ENCODE results near the gene ENGASE. TPM values are rescaled to one million over a fixed set of nuclear protein-coding genes. Genes with fewer than 3 reads are reported as not detected.

Gene ENGASE
- total RNA-seq, 2 experiments from 2014 or later, result 42.5 to 43.4 TPM

GRCh38 chr17:79093270-79093669 is 18.6 kb downstream of the ENGASE start:
- Mint-ChIP-seq H3K36me3 (no peaks in the 10 kb centered on the region), H3K9me3 (no peaks in the 10 kb centered on the region), H3K4me3 (no peak overlapping the region), H3K4me1 (ENCODE audit: low read depth) (peaks cover 2% of the 10 kb centered on the region), H3K27ac (no peak overlapping the region), H3K27me3 (peaks cover 26% of the 10 kb centered on the region)
- no peak for DNase-seq
- intact Hi-C loops (cut with micrococcal nuclease), result no loop called here
- CTCF ChIA-PET, result interaction anchor here (1.0 to 1.5 kb wide), 3 partner anchors 9 to 300 kb away, joined by 3 to 6 read pairs (median 4); no protein-coding TSS in a partner anchor
- POLR2A ChIA-PET, result no interaction called here

GRCh38 chr17:79094261-79094660 is 19.6 kb downstream of the ENGASE start:
- no peak overlapping the region for H3K4me3 Mint-ChIP-seq
- H3K27ac Mint-ChIP-seq, result no peak overlapping the region
- H3K36me3 Mint-ChIP-seq, result no peaks in the 10 kb centered on the region
- no peak for DNase-seq
- POLR2A ChIA-PET, result no interaction called here
- H3K4me1 Mint-ChIP-seq (ENCODE audit: low read depth), result peaks cover 2% of the 10 kb centered on the region
- no peaks in the 10 kb centered on the region for H3K9me3 Mint-ChIP-seq
- CTCF ChIA-PET, result interaction anchor here (0.9 to 1.5 kb wide), 5 partner anchors 8 to 299 kb away, joined by 3 to 6 read pairs (median 3); no protein-coding TSS in a partner anchor
- intact Hi-C loops (cut with micrococcal nuclease), result no loop called here
- peaks cover 32% of the 10 kb centered on the region for H3K27me3 Mint-ChIP-seq

GRCh38 chr17:79095345-79096055 is 20.9 kb downstream of the ENGASE start:
- Mint-ChIP-seq H3K27ac (no peak overlapping the region), H3K9me3 (no peaks in the 10 kb centered on the region), H3K27me3 (peaks cover 35% of the 10 kb centered on the region), H3K4me1 (ENCODE audit: low read depth) (peaks cover 2% of the 10 kb centered on the region), H3K36me3 (no peaks in the 10 kb centered on the region), H3K4me3 (no peak overlapping the region)
- DNase-seq, result no peak
- POLR2A ChIA-PET, result no interaction called here
- CTCF ChIA-PET, result interaction anchor here (1.1 kb wide), 1 partner anchor 296 kb away, joined by 3 read pairs; no protein-coding TSS in a partner anchor
- intact Hi-C loops (cut with micrococcal nuclease), result no loop called here

GRCh38 chr17:79096477-79096876 is 21.9 kb downstream of the ENGASE start:
- intact Hi-C loops (cut with micrococcal nuclease), result no loop called here
- POLR2A ChIA-PET, result no interaction called here
- H3K36me3 Mint-ChIP-seq, result no peaks in the 10 kb centered on the region
- peaks cover 2% of the 10 kb centered on the region for H3K4me1 Mint-ChIP-seq (ENCODE audit: low read depth)
- H3K4me3 Mint-ChIP-seq, result no peak overlapping the region
- DNase-seq, result no peak
- H3K9me3 Mint-ChIP-seq, result no peaks in the 10 kb centered on the region
- H3K27ac Mint-ChIP-seq, result no peak overlapping the region
- CTCF ChIA-PET, result no interaction called here
- H3K27me3 Mint-ChIP-seq, result peaks cover 35% of the 10 kb centered on the region

GRCh38 chr17:79097226-79098055 is 22.8 kb downstream of the ENGASE start:
- no peak overlapping the region for H3K4me3 Mint-ChIP-seq
- peaks cover 2% of the 10 kb centered on the region for H3K4me1 Mint-ChIP-seq (ENCODE audit: low read depth)
- H3K9me3 Mint-ChIP-seq, result no peaks in the 10 kb centered on the region
- CTCF ChIA-PET, result no interaction called here
- POLR2A ChIA-PET, result no interaction called here
- no peak overlapping the region for H3K27ac Mint-ChIP-seq
- intact Hi-C loops (cut with micrococcal nuclease), result no loop called here
- no peak for DNase-seq
- no peaks in the 10 kb centered on the region for H3K36me3 Mint-ChIP-seq
- peaks cover 33% of the 10 kb centered on the region for H3K27me3 Mint-ChIP-seq

- DNase-seq, result no peak
- CTCF ChIA-PET, result no interaction called here
- POLR2A ChIA-PET, result no interaction called here
- Mint-ChIP-seq H3K27me3 (peaks cover 37% of the 10 kb centered on the region), H3K4me3 (no peak overlapping the region), H3K4me1 (ENCODE audit: low read depth) (peaks cover 2% of the 10 kb centered on the region), H3K36me3 (no peaks in the 10 kb centered on the region), H3K9me3 (no peaks in the 10 kb centered on the region), H3K27ac (no peak overlapping the region)
- intact Hi-C loops (cut with micrococcal nuclease), result no loop called here
These were observed 23.8 kb downstream of the ENGASE start for GRCh38 chr17:79098282-79098867.

GRCh38 chr17:79100405-79100804 is 25.8 kb downstream of the ENGASE start:
- ChIA-PET POLR2A (no interaction called here), CTCF (interaction anchor here (0.6 kb wide), 1 partner anchor 1387 kb away, joined by 3 read pairs; no protein-coding TSS in a partner anchor)

GRCh38 chr17:79101111-79101673 is 26.6 kb downstream of the ENGASE start:
- ChIA-PET CTCF (no interaction called here), POLR2A (no interaction called here)
- Mint-ChIP-seq H3K4me3 (no peak overlapping the region), H3K9me3 (no peaks in the 10 kb centered on the region), H3K27me3 (peaks cover 27% of the 10 kb centered on the region), H3K27ac (no peak overlapping the region), H3K4me1 (ENCODE audit: low read depth) (peaks cover 2% of the 10 kb centered on the region), H3K36me3 (no peaks in the 10 kb centered on the region)
- intact Hi-C loops (cut with micrococcal nuclease), result no loop called here
- no peak for DNase-seq

More at GRCh38 chr17:79100405-79100804, 25.8 kb downstream of the ENGASE start:
- DNase-seq, result no peak
- intact Hi-C loops (cut with micrococcal nuclease), result no loop called here
- H3K4me1 Mint-ChIP-seq (ENCODE audit: low read depth), result peaks cover 2% of the 10 kb centered on the region
- H3K4me3 Mint-ChIP-seq, result no peak overlapping the region
- H3K27ac Mint-ChIP-seq, result no peak overlapping the region
- H3K27me3 Mint-ChIP-seq, result peaks cover 30% of the 10 kb centered on the region
- H3K36me3 Mint-ChIP-seq, result no peaks in the 10 kb centered on the region
- H3K9me3 Mint-ChIP-seq, result no peaks in the 10 kb centered on the region

- ChIA-PET CTCF (no interaction called here), POLR2A (no interaction called here)
- H3K9me3 Mint-ChIP-seq, result no peaks in the 10 kb centered on the region
- H3K4me1 Mint-ChIP-seq (ENCODE audit: low read depth), result peaks cover 2% of the 10 kb centered on the region
- intact Hi-C loops (cut with micrococcal nuclease), result no loop called here
- no peak for DNase-seq
- peaks cover 25% of the 10 kb centered on the region for H3K27me3 Mint-ChIP-seq
- no peak overlapping the region for H3K4me3 Mint-ChIP-seq
- H3K27ac Mint-ChIP-seq, result no peak overlapping the region
- no peaks in the 10 kb centered on the region for H3K36me3 Mint-ChIP-seq
These were observed 27.6 kb downstream of the ENGASE start for GRCh38 chr17:79102214-79102613.

GRCh38 chr17:79104898-79105600 is 30.4 kb downstream of the ENGASE start:
- Mint-ChIP-seq H3K36me3 (no peaks in the 10 kb centered on the region), H3K4me1 (ENCODE audit: low read depth) (no peaks in the 10 kb centered on the region), H3K9me3 (no peaks in the 10 kb centered on the region), H3K27me3 (peaks cover 13% of the 10 kb centered on the region), H3K27ac (no peak overlapping the region), H3K4me3 (no peak overlapping the region)
- no peak for DNase-seq
- intact Hi-C loops (cut with micrococcal nuclease), result no loop called here
- POLR2A ChIA-PET, result no interaction called here
- CTCF ChIA-PET, result no interaction called here

- Mint-ChIP-seq H3K36me3 (no peaks in the 10 kb centered on the region), H3K27ac (no peak overlapping the region), H3K4me3 (no peak overlapping the region), H3K27me3 (peaks cover 10% of the 10 kb centered on the region), H3K9me3 (no peaks in the 10 kb centered on the region), H3K4me1 (ENCODE audit: low read depth) (no peaks in the 10 kb centered on the region)
- DNase-seq, result no peak
- intact Hi-C loops (cut with micrococcal nuclease), result no loop called here
- ChIA-PET CTCF (no interaction called here), POLR2A (no interaction called here)
These were observed 31.3 kb downstream of the ENGASE start for GRCh38 chr17:79105937-79106336.

GRCh38 chr17:79106958-79107357 is 32.3 kb downstream of the ENGASE start:
- no peak overlapping the region for H3K27ac Mint-ChIP-seq
- CTCF ChIA-PET, result no interaction called here
- no peaks in the 10 kb centered on the region for H3K4me1 Mint-ChIP-seq (ENCODE audit: low read depth)
- intact Hi-C loops (cut with micrococcal nuclease), result no loop called here
- H3K36me3 Mint-ChIP-seq, result no peaks in the 10 kb centered on the region
- H3K4me3 Mint-ChIP-seq, result no peak overlapping the region
- H3K9me3 Mint-ChIP-seq, result no peaks in the 10 kb centered on the region
- H3K27me3 Mint-ChIP-seq, result peaks cover 10% of the 10 kb centered on the region
- DNase-seq, result no peak
- POLR2A ChIA-PET, result no interaction called here
